DMS 273 (cell line): ENCODE results near the gene MRGPRF.

ENCODE experiments used
- DNase-seq: peaks from one replicate; lab custom pipeline; 2025; ENCODE audit not compliant: unreplicated experiment; lab: John Stamatoyannopoulos, UW

Gene MRGPRF

DNA sequence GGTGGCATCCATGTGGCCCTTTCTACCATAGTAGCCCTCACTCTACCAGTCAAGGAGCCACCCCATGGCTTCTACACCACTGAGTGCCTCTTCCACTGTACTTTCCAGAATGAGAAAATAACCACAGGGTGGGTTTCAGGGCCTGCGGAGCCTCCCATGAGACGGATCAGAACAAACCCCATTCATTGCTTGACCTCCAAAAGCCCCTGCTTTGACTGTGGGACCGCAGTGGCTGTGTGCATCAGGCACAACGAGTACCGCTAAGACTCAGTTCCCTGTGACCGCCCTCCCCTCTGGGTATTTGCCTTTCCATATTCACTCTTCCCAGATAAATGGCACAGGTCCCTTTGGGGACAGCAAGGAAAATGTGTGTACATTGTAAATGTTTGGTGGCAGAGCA lies 11.5 kb upstream of the MRGPRF start:
- DNase-seq, result no peak

DNA sequence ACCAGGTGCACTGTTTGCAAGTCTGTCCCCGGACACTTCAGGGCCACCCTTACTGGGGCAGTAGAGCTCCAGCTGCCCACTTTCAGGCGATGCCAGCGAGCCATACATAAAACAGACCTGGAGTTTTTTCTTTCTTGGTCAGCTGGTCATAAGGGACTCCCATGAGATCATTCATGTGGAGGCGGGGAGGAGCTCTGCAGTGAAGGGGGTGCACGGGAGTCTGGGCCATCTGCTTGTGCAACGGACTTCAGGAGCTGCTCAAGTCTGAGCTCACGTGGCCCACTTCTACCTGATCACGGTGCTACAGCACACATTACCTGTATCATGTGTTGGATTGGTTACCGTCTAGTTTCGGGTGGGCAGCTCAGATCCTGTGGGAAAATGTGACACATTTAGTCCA lies 9.2 kb upstream of the MRGPRF start:
- peak; percentile 34 for DNase-seq

DNA sequence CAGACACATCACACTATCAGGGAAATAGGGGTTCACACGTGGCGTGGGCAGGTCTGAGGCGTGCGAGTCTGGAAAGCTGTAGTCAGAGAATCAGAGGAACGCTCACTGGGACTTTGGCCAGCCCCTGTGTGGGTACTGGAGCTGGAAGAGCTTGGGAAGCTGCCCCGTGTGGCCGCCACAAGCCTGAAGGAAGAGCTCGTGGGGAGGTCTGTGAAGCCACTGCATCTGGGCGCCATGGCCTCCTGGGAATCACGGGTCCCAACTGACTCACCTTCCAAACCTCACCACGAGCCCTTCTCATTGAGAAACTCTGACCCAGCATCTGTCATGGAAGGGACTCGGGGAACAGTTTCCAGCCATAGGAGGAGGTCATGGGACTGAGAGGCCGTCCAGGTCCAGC lies 5.9 kb upstream of the MRGPRF start:
- no peak for DNase-seq

DNA sequence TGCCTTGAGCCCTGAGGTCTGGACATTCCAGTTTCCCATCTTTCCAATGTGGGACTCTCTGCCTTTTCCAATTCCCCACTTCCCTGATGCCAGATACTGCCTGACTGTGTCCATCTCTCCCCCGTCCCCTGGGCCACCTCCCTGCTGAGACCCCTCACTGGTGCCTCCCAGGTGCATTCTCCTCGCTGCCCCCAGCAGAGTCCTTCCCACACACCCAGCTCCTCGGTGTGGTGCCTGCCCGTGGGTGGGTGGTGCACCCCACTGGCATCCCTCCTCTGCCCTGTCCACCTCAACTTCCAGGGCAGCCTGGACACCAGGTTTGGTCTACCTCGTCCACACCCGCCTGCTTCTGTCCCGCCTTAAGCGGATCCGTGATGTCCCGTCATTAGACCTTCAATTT lies 4.9 kb upstream of the MRGPRF start:
- DNase-seq, result no peak

DNA sequence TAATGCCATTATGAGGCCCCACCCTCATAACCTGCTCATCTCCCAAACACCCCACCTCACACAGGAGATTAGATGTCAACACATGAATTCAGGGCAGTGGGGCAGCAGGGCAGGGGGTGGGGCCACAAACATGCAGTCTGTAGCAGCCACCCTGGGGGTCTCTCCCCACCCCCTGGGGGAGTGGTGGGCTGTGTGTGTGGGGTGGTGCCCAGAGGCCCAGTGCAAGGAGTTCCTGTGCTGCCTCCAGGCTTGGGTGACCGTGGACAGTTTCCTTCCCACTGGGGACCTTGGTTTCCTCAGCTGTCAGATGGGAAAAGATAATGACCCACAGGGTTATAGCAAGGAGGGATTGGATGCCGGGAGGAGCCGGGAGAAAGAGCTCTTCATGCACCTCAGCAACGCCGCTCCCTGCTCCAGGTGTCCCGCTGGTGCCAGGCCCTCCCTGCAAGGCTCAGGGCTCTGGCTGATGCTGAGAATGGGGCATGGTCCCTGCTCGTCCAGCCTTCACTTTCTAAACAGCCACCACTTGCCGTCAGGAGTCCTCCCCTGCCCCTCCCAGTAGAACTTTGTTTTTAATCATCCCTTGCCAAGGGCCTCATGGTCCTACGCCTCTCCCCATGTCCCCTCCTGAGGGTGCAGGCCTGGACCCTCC lies 2.0 kb upstream of the MRGPRF start:
- no peak for DNase-seq

DNA sequence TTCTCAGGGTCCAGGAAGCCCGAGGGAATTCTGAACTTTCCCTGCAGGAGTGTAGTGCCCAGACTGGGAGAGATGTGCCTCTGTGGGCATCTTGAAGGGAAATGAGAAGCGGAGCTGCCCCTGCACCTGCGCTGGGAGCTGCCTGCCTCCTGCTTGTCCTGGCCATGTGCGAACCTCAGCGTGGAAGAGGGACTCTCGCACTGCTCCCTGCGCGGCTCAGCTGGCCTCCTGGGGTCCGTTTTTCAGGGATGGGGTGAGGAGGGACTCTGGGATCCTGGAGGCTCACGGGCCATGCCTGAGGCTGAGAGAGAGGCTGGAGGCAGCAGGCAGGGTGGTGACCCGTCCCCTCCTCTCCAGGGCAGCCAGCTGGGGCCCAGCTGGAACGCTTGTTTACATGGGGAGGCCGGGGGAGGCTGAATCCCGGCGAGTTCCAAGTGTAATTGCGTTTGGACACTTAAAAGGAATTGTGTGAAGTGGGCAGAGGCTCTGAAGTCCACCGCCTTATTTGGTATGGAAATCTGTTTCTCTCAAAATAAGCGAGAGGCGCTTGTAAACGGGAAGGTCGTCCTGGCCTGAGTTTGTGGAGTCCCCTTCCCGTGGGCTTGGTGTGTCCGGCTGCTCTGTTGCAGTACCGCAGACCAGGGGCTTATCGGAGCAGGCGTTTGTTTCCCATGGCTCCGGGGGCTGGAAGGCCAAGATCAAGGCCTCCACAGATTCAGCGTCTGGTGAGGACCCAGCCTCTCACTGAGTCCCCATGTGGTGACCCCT lies 1.2 kb upstream of the MRGPRF start:
- peak; percentile 37 for DNase-seq

DNA sequence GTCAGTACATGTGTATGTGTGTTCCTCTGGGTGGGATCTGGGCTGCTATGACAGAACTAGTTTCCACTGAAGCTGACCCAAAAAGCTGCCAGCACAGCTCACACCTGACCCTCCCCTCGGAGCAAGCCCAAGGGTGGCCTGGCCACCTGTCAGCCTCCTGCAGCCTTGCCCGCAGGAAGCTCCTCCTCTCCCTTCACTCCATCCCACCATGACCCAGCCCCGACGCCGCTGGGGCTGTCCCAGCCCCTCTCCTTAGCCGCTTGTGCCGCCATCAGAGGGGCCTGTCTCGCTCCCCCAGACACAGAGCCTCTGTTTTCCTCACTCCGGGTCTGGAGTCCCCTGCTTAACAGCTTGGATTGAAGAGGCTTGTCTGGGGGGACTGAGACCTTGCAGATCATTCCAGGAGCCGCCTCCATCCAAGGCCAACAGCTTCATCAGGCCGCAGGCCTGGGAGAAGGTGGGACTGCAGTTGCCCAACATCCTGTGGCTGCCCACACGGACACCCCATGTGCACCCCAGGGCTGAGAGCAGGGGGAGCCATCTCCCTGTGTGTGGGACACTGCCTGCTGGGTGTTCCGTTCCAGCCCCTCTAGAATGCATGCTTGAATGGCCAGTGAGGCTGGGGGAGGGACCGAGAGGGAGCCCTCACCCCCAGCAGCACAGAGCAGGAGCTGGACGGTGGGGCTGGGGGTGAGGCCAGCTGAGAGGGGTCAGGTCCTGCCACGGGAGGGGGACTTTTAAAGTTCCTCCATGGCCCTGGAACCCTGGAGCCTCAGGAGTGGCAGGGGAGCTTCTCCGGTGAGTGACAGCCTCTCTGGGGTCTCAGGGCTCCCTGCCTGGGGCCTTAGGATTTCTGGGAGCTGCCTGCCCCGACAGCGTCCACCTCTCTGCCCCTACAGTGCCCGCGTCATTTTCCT lies 696 bp downstream of the MRGPRF start:
- DNase-seq, result no peak

DNA sequence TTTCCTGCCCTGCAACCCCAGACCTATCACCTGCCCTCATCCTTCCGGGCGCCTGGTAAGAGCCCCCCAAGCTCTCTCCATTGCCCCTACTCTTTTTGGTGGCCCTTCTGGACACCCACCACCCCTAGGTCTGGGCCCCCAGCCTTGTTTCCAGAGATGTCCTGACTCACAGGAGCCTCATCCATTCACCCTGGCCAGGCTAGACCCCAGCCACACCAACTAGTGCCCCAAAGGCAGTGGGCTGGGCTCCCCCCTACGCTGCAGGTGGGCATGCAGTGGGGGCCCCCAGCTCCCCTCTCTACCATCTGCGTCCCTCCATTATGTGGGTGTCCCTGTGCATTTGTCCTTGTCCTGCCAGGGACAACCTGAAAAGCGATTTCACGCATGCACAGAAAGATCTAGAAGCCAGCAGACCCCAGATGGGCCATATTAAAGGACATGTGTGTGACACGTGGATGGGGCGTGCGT lies 1.4 kb downstream of the MRGPRF start:
- no peak for DNase-seq

DNA sequence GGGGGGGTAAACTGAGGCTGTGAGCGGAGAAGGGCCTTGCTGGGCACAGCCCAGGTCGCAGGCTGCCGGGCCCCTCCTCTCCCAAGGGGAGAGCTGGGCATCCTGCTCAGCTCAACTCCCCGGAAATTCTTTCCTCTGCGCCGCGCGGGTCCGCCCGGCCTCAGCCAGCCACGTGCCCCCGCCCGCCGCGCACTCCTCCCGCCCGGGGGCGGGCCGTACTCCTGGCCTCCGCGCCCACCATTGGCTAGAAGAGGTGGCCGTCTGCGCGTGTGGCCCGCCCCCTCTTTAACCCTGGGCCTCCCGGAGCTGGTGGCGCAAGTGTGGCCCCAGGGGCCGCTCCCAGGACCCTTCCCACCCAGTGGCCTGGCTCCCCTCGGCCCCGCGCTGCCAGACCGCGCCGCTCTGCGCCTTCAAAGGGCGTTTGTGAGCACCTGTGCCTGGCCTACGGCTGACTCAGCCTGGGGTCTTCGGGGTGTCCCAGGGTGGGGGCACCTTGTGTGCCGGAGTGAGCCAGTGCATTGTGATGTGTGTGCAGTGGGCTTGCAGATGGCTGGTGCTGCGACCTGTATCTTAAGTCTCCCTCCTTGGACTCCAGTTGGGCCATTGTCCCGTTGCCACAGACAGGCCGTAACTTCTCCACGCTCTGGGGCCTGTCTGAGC lies 2.0 kb downstream of the MRGPRF start:
- no peak for DNase-seq

DNA sequence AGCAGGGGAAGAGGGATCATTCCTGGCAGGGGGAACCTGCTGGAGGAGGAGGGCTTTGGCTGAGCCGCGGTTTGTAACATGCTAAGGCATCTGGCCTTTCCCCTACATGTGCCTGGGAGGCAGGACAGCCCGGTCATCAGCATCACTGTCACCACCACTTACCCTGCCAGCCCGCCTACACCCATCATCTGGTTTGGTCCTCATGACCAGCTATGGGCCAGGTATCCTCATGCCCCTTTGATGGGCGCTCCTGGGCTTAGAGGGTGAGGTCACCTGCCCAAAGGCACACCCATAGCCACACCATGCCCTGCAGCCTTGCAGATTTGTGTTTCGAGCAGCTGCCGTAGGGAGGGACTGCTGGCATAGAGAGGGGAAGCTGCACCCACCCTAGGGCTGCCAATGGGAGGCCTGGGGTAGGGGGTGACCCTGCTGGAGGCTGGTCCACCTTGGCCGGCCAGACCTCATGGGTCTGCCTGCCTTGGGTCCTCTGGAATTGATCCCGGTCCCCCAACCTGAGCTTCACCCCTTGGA lies 2.6 kb downstream of the MRGPRF start:
- no peak for DNase-seq

DNA sequence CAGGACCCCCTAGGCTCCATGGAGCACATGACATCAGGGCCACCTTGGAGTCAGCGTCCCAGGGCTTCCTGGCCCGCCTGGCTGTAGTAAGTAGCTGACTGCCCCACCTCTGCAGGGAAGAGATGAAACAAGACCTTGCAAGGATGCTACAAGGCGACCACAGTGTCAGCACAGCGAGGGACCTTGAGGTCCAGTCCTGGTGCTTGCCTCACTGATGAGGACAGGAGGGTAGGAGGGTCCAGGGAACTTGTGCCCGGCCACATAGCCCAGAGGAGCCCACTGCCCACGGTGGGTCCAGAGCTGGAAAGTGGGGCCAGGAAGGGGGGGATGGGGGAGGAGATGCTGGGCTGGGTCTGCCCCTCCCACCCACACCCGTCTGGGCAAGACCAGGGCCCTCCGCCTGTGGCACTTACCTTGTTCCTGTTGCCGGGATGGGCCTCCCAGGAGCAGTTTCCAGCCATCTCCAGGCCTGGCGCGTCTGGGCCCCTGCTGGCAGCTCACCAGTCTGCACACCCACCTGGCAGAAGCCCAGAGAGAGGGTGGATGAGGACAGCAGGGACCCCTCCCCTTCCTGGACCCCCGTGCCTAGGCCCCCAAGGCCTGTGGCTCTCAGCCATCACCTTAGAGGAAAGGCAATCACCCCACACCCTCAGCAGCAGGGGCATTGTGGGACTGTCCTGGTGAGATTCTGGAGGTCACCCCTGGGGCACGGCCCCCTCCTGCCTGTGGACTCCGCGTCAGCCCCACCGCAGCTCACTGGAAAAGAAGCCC lies 3.4 kb downstream of the MRGPRF start:
- DNase-seq, result peak; percentile 28

DNA sequence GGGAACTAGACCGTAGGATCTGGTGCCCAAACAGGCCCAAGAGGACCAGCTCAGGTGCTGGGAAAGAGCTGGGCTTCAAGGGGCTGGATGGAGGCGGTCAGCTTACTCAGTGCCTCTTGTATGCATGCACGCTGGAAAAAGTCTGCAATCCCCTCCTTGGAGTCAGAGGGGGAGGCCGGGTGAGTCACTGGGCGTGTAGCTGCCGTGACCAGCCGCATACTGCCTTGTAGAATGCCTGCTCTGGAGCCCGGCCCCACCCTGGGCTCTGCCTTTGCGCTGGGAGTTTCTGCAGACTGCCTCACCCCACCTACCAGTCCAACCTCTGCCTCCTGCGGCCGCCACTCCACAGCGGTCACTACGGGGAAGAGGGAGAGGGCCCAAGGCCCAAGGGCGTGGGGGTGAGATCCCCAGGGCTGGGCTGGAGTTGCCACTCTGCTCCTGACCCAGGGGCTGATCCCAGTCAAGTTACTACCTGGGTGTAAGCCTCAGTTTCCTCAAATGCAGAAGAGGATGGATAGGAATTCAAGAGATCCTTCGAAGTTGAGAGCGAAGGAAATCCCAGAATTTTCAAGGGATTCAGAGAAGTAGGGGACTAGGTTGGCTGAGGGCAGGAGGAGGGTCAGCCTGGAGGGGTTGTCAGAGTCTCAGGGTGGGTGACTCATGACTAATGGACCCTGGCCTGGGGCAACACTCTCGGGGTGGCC lies 4.2 kb downstream of the MRGPRF start:
- no peak for DNase-seq

DNA sequence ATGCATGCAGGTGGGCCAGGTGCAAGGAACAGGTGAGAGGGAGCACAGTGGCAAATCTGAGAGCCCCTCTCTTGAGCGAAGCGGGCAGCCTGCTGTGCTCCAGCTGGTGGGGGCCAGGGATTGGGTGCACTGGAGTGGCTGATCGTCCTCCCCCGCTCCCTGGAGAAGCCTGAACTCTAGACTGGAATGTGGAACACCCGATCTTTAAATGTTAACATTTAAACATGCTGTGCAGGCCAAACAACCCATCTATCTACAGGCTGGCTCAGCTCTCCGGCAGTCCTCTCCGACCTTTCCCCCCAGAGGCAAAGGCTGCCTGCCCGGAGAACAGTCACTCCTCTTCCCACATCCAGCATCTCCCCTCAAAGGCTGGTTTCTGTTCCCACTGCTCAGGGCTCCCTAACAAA lies 5.1 kb downstream of the MRGPRF start:
- no peak for DNase-seq

DNA sequence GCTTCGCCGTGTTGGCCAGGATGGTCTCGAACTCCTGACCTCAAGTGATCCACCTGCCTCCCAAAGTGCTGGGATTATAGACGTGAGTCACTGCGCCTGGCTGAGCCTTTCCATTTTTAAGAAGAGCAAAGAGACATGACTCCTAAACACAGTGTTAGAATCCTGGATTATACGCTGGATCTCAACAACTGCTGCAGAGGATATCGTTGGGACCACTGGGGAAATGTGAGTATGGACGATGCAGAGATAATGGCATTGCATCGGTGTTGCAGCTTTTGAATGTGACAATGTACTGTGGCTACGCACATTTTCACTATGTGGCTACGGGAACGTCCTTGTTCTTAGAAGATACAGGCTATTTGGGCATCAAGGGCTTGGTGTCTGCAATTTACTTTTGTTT lies 6.2 kb downstream of the MRGPRF start:
- no peak for DNase-seq

DNA sequence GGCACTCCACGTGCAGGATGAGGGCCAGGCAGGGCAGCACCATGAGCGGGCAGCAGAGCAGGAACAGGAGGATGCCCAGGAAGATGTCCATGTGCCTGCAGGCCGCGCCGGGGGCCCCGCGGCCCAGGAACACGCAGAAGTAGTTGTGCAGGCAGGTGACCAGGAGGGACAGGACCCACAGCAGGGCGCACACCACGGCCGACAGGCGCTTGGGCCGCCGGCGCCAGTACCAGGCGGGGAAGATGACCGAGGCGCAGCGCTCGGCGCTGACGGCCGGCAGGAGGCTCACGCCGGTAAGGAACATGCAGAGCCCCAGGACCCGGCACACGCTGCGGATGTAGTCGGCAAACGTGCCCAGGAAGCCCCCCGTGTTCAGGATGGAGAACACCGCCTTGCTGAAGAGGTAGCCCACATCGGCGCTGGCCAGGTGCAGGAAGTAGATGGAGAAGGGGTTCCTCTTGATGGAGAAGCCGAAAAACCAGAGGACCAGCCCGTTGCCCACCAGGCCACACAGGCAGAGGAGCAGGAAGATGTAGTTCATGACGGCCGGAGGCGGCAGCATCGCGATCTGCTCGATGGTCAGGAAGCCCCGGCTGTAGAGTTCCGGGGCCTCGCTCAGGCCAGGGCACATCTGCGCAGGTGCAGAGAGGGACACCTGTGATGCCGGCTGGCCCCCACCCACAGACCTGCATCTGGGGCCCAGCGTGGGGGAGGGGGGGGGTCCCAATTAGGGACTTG lies 7.2 kb downstream of the MRGPRF start:
- DNase-seq, result no peak

DNA sequence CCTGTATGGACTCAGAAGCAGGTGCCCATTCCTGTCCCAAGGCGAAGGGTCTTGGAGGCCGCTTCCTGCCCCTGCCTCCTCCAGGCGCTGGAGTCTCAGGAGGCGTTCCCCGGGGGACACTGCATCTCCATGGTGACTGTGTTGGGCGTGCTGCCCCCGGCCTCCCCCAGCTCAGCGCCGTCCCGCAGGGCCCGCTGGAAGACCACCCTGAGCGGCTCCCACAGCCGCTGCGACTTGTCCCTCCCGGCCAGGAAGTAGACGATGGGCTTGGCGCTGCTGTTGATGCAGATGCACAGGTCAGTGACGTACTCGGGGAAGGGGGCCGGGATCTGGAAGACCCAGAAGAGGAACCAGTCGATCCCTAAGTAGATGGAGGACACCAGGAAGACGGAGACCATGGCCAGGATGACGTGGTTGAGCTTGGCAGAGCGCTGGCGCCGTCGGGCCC lies 7.8 kb downstream of the MRGPRF start:
- DNase-seq, result no peak

DNA sequence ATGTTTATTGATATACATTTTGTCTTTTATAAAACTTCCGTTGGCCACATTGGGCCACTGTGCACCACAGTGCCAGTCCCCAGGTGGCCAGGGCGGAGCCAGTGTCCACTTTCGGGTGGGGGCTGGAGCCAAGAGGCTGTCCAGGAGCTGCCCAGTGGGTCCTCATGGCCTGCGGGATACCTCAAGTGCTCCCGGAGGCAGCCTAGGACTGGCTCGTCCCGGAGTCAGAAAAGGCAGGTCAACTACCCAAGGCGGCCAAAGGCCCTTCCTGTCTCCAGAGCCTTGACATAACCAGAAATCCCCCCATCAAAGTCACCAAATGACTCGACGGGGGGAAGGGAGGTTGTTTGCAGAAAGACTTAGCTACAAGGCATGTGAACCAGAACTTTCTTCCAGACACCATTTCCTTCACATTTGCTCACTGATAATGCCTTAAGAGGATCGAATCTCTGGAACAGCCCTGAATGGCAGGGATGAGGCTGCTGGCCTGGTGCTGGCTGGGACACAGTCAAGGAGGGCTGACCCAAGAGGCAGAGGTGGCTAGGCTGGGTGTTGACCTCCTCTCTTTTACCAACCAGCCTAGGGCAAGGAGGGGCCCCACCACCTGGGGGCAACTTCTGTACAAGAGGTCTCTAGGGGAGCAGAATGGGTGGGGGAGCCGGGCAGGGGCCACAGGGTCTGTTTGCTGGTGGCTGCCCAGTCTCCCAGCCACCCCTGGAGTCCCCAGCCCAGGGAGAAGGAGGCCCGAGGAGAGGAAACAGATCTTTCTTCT lies 8.4 kb downstream of the MRGPRF start:
- no peak for DNase-seq

DNA sequence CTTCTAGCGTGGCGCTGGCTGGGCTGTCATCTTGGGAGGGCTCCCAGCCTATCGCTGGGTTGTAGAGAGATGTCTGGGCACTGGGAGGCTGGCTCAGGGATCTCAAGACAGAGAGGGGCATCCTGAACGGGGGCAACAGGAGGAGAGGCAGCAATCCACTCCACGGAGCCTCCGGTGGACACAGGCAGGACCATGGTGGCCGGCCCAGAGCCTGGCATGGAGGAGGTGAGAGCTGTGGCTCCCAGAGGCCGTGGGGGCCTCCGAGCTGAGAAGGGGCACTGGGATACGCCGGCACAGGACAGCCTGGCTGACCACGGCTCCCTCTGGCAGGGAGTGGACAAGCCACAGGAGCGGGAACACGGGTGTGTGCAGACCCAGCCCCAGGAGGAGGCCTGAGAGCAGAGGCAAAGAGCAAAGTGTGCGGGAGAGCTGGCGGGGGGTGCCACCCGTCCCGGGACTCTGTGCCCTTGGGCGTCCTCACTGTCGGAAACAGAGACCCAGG lies 9.1 kb downstream of the MRGPRF start:
- DNase-seq, result no peak
